ENCODE data around the gene MARCHF9. TPM values are rescaled to one million over a fixed set of nuclear protein-coding genes. Genes with fewer than 3 reads are reported as not detected.
"Not testable (repeated sequence)": the region's sequence is repeated elsewhere in the genome, so short reads cannot be mapped to it uniquely, and the experiment has no call there.

Gene MARCHF9
- total RNA-seq, 1 donor from 2014 or later, result 11.3 TPM

GRCh38 chr12:57769594-57769993 is 14.7 kb downstream of the MARCHF9 start:
- DNase-seq (ENCODE audit: low spot score), result peak; percentile 88

GRCh38 chr12:57770734-57771133 is 15.8 kb downstream of the MARCHF9 start:
- DNase-seq (ENCODE audit: low spot score), result peak; percentile 20

DNA sequence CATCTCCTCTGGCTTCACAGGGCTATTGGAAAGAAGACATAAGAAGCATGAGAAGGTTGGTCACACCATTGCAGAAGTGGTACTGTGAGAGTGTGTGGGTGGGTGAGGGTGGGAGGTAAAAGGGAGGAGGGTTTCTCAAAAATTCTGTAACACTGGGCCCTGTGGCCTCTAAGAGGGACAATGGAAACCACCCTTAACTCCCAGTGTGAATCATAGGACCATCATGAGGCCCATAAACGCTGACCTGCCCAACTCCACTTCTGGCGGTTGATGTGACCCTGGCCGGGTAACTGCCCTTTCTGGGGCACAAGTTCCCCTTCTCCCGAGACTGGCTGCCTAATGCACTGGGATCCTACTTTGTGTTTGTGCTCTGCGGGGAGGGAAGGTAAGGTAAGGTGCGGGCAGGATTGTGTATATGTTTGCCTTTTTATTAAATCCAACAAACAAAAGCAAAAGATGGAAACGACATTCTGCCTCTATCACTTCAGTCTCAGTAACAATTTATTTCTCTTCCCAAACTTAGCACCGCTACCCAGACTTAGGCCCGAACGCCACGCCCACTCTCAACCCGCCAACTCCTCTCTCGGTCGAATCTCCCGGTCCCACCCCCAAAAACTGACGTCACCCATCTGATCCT is 16.5 kb downstream of the MARCHF9 start:
- peak; percentile 92 for DNase-seq (ENCODE audit: low spot score)

DNA sequence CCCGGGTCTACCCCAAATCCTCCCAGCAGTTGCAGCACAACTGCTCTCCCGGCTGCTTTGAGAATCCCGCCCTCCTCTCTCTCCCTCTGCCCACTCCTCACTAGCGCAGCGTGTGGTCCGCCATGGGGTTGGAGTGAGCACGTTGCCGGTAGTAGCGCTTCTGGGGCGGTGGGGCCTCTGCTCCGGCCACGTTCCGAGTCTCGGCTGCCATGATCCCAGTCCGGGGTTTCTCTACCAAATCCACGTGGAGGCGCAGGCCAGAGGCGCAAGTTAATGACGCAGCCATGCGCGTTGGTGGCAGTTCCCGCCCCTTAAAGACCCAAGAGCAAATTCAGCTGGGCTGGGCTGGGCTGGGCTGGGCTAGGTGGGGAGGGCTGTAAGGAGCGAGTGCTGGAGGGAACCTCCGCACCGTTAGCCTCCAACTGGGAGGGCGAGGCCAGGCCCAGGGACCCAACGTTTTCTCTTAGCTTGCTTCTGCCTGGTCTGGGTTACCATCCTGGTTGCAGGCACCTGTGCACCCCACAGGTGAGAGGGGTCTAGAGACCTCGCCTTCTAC is 17.0 kb downstream of the MARCHF9 start, which contains the start of gene METTL1:
Gene METTL1, minus strand, starts transcription at position 233 of the 556 bp plus-strand sequence. Its CDS starts 22 bp downstream, at position 211.
- peak; percentile 97 for DNase-seq (ENCODE audit: low spot score)

DNA sequence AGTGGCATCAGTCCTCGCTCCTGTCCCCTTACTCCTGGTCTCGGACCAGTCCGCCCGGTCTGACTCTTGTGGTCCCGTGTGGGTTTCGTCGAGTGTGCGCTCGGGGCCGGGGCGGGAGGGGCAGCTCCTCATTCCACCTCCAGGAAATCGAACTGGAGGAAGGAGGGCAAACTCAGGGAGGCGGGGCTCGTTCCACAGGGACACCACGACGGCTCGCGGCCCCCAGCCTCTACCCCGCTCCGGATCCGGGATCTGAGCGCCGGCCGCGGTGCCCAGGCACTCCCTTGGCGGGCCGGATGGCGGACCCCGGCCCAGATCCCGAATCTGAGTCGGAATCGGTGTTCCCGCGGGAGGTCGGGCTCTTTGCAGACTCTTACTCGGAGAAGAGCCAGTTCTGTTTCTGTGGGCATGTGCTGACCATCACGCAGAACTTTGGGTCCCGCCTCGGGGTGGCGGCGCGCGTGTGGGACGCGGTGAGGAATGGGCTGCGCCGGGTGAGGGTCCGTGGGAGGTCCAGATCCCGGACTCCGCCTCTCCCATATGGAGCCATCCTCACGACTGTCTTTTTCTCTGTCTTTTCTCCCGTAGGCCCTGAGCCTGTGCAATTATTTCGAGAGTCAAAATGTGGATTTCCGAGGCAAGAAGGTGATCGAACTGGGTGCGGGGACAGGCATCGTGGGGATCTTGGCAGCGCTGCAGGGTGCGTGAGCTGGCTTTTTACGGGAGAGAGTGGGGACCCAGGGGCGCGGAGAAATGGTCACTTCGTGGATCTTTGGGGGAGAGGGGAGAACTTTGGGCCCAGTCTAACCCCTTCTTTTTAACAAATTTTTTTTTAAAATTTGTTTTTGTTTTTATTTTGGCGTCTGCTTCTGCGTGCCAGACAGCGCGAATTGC is 17.8 kb downstream of the MARCHF9 start, which contains the start of gene EEF1AKMT3:
Gene EEF1AKMT3, plus strand, starts transcription at position 186 of the 894 bp plus-strand sequence. Its CDS starts 111 bp downstream, at position 297.
- DNase-seq (ENCODE audit: low spot score), result peak; percentile 91

GRCh38 chr12:57774634-57775033 is 19.7 kb downstream of the MARCHF9 start:
- DNase-seq (ENCODE audit: low spot score), result not testable (repeated sequence)

DNA sequence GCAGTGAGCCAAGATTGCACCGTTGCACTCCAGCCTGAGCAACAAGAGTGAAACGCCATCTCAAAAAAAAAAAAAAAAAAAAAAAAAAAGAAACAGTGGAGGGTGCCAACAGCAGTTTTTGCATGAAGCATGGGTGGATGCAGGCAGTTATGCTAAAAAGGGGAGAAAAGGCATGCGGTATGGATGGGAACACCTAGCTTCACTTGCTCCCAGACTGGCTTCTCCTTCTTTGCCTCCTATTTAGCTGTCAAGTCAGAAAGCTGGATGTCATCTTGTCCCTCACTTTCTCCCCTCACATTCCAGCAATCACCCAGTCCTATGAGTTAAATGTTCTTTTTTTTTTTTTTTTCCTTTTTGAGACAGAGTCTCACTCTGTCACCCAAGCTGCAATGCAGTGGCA is 20.1 kb downstream of the MARCHF9 start:
- no peak for DNase-seq (ENCODE audit: low spot score)

GRCh38 chr12:57775563-57776246 is 20.8 kb downstream of the MARCHF9 start:
- DNase-seq (ENCODE audit: low spot score), result no peak

DNA sequence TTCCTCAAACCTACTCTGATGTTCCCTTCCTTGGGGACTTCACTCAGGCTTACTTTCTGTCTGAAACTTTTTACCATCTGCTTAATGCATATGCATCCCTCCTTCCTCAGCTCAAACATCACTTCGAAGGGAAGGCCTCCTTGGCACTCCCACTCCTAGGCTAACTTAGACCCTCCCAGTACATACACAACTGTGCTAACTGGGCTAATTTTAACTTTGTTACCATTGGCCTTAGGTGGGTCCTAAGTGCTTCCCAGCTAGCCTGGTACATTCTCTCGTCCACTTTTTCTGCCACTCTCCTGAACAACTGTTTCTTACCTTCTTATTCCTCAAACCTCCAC is 21.3 kb downstream of the MARCHF9 start:
- no peak for DNase-seq (ENCODE audit: low spot score)

- DNase-seq (ENCODE audit: low spot score), result no peak
Measured at GRCh38 chr12:57777367-57777766, 22.5 kb downstream of the MARCHF9 start.

GRCh38 chr12:57777911-57778310 is 23.0 kb downstream of the MARCHF9 start:
- DNase-seq (ENCODE audit: low spot score), result no peak

GRCh38 chr12:57779736-57780135 is 24.8 kb downstream of the MARCHF9 start:
- DNase-seq (ENCODE audit: low spot score), result no peak

- no peak for DNase-seq (ENCODE audit: low spot score)
Measured at GRCh38 chr12:57780284-57780897, 25.5 kb downstream of the MARCHF9 start.

DNA sequence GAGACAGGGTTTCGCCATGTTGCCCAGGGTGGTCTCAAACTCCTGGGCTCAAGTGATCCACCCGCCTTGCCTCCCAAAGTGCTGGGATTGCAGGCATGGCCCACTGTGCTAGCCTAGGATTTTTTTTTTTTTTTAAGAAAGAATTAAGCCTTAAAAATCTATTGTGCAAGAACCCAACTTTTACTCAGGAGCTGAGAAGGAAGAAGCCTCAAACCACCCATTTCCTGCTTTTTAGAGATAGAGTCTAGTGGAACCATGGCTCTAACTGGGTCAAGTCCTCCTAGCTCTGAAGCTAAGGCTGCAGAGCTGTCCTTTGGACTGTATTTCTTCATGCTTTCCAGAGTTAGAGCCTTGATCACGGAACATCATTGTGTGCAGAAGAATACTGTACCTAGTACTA is 26.3 kb downstream of the MARCHF9 start:
- no peak for DNase-seq (ENCODE audit: low spot score)

GRCh38 chr12:57781801-57782200 is 26.9 kb downstream of the MARCHF9 start:
- DNase-seq (ENCODE audit: low spot score), result no peak

GRCh38 chr12:57782243-57782607 is 27.3 kb downstream of the MARCHF9 start:
- DNase-seq (ENCODE audit: low spot score), result no peak

- DNase-seq (ENCODE audit: low spot score), result peak; percentile 98
Measured at GRCh38 chr12:57782608-57783465, 27.9 kb downstream of the MARCHF9 start, which contains the start of gene TSFM. Gene TSFM (plus strand): TSS chr12:57782787. CDS start chr12:57782802, 15 bp downstream.

- no peak for DNase-seq (ENCODE audit: low spot score)
Measured at GRCh38 chr12:57783466-57783801, 28.5 kb downstream of the MARCHF9 start.

GRCh38 chr12:57783861-57784260 is 29.0 kb downstream of the MARCHF9 start:
- no peak for DNase-seq (ENCODE audit: low spot score)

GRCh38 chr12:57793920-57794319 is 39.0 kb downstream of the MARCHF9 start:
- DNase-seq (ENCODE audit: low spot score), result no peak
